Epithelial cell of proximal tubule (primary cell): ENCODE results near the gene SLC28A1. TPM values are rescaled to one million over a fixed set of nuclear protein-coding genes. Genes with fewer than 3 reads are reported as not detected.

Source experiments
- DNase-seq: peaks from one replicate; pipeline ENCODE4 v3.0.0-alpha.2; 2011; ENCODE audit warnings: low read depth
- H3K4me3 ChIP-seq: 2 replicates; pipeline ENCODE4 v1.5.1; 2011; ENCODE audit warnings: low read depth, mild to moderate bottlenecking, low read length
- total RNA-seq: library from RNA; depleted of rRNA; stranded (reverse); fragments of >200 nt; gene quantifications from 2 replicates; pipeline ENCODE4 v1.2.3, GENCODE V29; 2015
- TF ChIP-seq, protein P1 (sequence below): conservative IDR thresholded peaks from 2 replicates; pipeline ENCODE4 v1.5.1; 2012; ENCODE audit warnings: low read depth, mild to moderate bottlenecking, low read length

The SLC28A1 gene
- total RNA-seq, 1 donor from 2014 or later = not detected

- no peak for DNase-seq
- TF ChIP-seq, protein P1, sequence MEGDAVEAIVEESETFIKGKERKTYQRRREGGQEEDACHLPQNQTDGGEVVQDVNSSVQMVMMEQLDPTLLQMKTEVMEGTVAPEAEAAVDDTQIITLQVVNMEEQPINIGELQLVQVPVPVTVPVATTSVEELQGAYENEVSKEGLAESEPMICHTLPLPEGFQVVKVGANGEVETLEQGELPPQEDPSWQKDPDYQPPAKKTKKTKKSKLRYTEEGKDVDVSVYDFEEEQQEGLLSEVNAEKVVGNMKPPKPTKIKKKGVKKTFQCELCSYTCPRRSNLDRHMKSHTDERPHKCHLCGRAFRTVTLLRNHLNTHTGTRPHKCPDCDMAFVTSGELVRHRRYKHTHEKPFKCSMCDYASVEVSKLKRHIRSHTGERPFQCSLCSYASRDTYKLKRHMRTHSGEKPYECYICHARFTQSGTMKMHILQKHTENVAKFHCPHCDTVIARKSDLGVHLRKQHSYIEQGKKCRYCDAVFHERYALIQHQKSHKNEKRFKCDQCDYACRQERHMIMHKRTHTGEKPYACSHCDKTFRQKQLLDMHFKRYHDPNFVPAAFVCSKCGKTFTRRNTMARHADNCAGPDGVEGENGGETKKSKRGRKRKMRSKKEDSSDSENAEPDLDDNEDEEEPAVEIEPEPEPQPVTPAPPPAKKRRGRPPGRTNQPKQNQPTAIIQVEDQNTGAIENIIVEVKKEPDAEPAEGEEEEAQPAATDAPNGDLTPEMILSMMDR = no peak
- H3K4me3 ChIP-seq = no peak overlapping the region
Measured at GRCh38 chr15:84991014-84991712, 106.7 kb downstream of the SLC28A1 start.

DNA sequence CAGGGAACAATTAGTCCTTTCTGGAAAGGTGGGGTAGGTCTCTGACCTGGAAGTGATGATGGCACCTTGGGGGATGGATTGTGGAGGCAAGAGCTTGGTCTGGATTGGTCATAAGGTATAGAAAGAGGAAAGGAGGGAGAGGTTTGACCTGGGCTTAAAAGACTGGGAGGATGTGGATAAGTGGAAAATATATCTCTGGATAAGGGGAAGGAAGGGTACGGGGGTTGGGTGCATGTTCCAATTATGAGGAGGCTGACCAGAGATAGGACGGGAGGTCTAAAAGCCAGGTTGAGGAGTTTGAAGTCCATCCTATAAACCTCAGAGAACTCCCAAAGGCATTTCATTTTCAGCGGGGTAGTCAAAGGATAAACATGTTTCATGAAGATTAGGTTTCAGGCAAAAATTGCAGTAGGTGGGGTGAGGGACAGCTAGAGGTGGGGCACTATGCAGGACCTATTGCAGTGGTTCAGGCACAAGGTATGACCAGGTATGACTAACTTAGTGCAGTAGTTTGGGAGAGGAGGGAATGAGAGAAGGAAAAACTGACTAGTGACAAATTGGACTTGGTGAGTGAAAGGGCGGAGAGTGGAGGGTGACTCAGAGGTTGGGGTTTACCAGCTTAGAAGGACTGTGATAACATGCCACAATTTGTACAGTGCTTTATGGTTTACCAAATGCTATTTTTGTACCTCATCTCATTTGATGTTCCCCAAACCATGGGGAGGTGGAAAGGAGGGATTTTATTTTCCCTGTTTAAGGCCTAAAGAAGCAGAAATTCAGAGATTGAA is 107.9 kb downstream of the SLC28A1 start:
- TF ChIP-seq, protein P1 = no peak
- peak; percentile 57 for DNase-seq
- no peak overlapping the region for H3K4me3 ChIP-seq

Other genes with a start within 250 kb of the SLC28A1 start
- 14.7 and 20.5 TPM in 2 replicates for gene WDR73, start 230.4 kb upstream of the SLC28A1 start, total RNA-seq
- 16.1 and 17.4 TPM in 2 replicates for gene NMB, start 226.5 kb upstream of the SLC28A1 start, total RNA-seq
- gene SEC11A, start 168.5 kb upstream of the SLC28A1 start, total RNA-seq = 192 and 236 TPM in 2 replicates
- 8.2 and 8.6 TPM in 2 replicates for gene ZNF592, start 136.1 kb upstream of the SLC28A1 start, total RNA-seq
- gene ALPK3, start 67.3 kb upstream of the SLC28A1 start, total RNA-seq = 24.7 and 30.8 TPM in 2 replicates
- 14.9 and 24.6 TPM in 2 replicates for gene PDE8A, start 97.2 kb downstream of the SLC28A1 start, total RNA-seq